ENCODE results near the gene HTATSF1.
A peak's percentile ranks its signal among the peaks of the same experiment; 100 is the strongest.

HTATSF1 gene, protein sequence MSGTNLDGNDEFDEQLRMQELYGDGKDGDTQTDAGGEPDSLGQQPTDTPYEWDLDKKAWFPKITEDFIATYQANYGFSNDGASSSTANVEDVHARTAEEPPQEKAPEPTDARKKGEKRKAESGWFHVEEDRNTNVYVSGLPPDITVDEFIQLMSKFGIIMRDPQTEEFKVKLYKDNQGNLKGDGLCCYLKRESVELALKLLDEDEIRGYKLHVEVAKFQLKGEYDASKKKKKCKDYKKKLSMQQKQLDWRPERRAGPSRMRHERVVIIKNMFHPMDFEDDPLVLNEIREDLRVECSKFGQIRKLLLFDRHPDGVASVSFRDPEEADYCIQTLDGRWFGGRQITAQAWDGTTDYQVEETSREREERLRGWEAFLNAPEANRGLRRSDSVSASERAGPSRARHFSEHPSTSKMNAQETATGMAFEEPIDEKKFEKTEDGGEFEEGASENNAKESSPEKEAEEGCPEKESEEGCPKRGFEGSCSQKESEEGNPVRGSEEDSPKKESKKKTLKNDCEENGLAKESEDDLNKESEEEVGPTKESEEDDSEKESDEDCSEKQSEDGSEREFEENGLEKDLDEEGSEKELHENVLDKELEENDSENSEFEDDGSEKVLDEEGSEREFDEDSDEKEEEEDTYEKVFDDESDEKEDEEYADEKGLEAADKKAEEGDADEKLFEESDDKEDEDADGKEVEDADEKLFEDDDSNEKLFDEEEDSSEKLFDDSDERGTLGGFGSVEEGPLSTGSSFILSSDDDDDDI

GRCh38 chrX:136497556-136498052 is at the start of gene HTATSF1:
HTATSF1 (plus strand) TSS chrX:136497592; CDS start chrX:136497685, 93 bp downstream.
- DNase-seq (ENCODE audit: low read depth) = peak; percentile 5

DNA sequence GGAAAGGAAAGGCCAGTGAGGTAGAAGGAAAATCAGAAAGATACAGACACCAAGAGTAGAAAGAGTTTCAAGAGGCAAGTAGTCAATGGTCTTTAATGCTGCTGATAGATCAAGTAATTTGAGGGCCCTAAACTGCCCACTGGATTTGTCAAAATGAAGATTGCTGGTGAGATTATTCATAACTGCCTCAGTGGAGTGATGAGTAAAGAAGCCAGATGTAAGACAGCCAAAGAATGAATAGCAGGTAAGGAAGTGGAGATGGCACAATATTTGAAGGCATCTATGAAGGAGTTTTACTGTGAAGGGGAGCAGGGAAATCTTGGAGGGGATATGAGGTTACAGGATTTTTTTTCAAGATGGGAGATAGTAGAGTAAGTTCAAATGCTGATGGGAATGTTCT is 49.4 kb upstream of the HTATSF1 start:
- DNase-seq (ENCODE audit: low read depth) = no peak

GRCh38 chrX:136450050-136450830 is 47.2 kb upstream of the HTATSF1 start:
- DNase-seq (ENCODE audit: low read depth) = no peak

DNA sequence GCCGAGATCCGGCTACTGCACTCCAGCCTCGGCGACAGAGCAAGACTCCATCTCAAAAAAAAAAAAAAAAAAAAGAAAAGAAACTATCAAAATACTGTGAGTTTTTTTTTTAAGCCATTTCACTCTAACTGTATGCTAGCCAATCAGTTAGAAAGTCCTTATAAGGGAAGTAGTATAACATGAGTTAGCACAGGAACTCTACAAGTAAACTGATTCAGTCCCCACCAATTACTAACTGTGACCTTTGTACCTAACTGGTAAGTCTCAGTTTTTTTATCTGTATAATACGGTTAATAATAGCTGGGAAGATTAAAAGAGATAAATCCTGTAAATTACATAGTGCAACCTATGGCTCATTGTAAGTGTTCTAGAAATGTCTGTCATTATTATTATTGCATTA is 44.8 kb upstream of the HTATSF1 start:
- no peak for DNase-seq (ENCODE audit: low read depth)

GRCh38 chrX:136453114-136453513 is 44.3 kb upstream of the HTATSF1 start:
- DNase-seq (ENCODE audit: low read depth) = no peak

- no peak for DNase-seq (ENCODE audit: low read depth)
Observed at GRCh38 chrX:136453771-136454170, 43.6 kb upstream of the HTATSF1 start.

GRCh38 chrX:136456133-136456532 is 41.3 kb upstream of the HTATSF1 start:
- DNase-seq (ENCODE audit: low read depth) = no peak

- no peak for DNase-seq (ENCODE audit: low read depth)
Observed at GRCh38 chrX:136457303-136457917, 40.0 kb upstream of the HTATSF1 start.

GRCh38 chrX:136464589-136464988 is 32.8 kb upstream of the HTATSF1 start:
- DNase-seq (ENCODE audit: low read depth) = no peak

DNA sequence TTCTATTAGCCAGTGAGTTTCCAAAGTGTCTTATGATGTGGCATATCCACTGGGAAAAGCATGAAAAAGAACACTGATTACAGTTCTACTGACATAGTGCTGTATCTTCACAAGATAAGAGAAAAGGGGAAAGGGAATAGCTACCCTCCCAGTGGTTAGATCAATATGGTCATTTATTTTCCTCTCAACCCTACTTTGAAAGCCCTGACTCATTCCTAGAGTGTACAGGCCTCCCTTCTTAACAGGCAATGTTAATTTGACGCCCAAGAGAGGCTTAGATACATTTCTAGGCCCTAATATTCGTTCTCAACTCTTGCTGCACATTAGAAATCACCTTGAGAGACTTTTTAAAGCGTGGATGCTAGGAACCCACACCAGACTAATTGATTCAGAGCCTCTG is 30.1 kb upstream of the HTATSF1 start:
- DNase-seq (ENCODE audit: low read depth) = no peak

GRCh38 chrX:136468391-136469103 is 28.8 kb upstream of the HTATSF1 start:
- DNase-seq (ENCODE audit: low read depth) = no peak

GRCh38 chrX:136473663-136474062 is 23.7 kb upstream of the HTATSF1 start:
- no peak for DNase-seq (ENCODE audit: low read depth)

DNA sequence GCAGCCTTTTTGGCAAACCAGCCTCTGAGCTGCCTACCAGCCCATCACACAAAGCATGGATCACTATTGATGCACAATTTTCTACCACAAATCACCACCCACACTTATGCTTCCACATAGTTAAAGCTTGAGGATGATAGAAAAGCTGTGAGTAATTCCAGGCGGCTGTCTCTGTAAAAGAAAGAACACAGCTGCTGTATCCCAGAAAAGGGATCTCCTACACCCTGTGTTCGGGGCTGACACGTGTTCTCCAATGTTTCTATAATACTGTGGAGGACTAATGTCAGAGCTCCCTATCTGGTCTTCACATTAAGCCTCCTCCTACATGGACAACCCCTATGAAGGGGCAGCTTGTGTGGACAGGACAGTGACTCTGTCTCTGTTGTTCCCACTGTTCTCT is 22.2 kb upstream of the HTATSF1 start:
- DNase-seq (ENCODE audit: low read depth) = no peak

DNA sequence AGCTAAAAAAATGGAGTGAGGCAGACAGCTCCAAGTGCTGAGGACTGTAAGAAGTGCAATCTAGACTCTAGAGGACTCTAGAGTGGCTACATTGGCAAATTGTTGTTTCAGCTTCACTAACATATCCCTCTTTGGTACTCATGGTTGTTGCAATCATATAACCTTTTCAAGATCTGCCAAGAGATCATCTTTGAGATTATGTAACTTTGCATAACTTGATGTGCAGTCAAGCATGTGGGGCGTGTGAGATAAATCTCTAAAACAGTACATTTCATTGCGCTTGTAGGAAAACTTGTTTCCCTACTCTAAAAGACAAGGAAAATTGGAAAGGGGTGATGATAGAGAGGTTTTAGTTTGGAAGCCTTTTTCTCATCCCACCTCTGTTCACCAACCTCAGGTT is 20.9 kb upstream of the HTATSF1 start:
- no peak for DNase-seq (ENCODE audit: low read depth)

- no peak for DNase-seq (ENCODE audit: low read depth)
Observed at GRCh38 chrX:136477026-136477425, 20.4 kb upstream of the HTATSF1 start.

- DNase-seq (ENCODE audit: low read depth) = no peak
Observed at GRCh38 chrX:136480383-136480782, 17.0 kb upstream of the HTATSF1 start.

GRCh38 chrX:136487647-136488046 is 9.7 kb upstream of the HTATSF1 start, which contains the start of gene BRS3:
BRS3 (plus strand) TSS chrX:136487947; CDS start chrX:136488115, 168 bp downstream.
- DNase-seq (ENCODE audit: low read depth) = no peak

- DNase-seq (ENCODE audit: low read depth) = no peak
Observed at GRCh38 chrX:136488706-136489105, 8.7 kb upstream of the HTATSF1 start.

- DNase-seq (ENCODE audit: low read depth) = no peak
Observed at GRCh38 chrX:136491832-136492231, 5.6 kb upstream of the HTATSF1 start.

DNA sequence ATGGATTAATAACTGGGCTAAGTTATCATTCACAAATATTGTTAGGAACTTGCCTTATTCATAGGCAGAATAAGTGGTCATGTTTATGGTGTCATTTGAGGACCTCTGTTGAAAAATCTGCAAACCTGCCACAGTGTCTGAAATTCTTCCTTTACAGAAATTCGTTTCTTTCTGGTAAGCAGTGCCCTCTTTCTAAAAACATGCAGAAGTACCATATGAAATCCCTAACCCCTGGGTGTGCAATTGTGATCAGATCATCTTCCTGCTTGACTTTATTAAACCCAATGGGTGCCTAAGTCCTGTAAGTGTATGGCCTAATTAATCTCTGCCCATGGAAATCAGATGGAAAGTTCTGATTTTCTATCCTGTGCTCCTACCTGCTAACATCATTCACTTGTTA is 4.4 kb upstream of the HTATSF1 start:
- no peak for DNase-seq (ENCODE audit: low read depth)

- DNase-seq (ENCODE audit: low read depth) = no peak
Observed at GRCh38 chrX:136495043-136495442, 2.3 kb upstream of the HTATSF1 start.

All from HS-27A (cell line).